Neuronal stem cell (in vitro differentiated cells): ENCODE measurements around the gene CEP85. TPM values are rescaled to one million over a fixed set of nuclear protein-coding genes. Genes with fewer than 3 reads are reported as not detected.

Experiments used
- DNase-seq: peaks from one replicate; pipeline ENCODE4 v3.0.0-alpha.2; 2013; ENCODE audit warnings: low spot score
- H2AFZ ChIP-seq: one replicate; pipeline ENCODE4 v1.6.1; 2013; ENCODE audit warnings: mild to moderate bottlenecking, low read length, inconsistent platforms
- H2AK5ac ChIP-seq: 2 replicates; pipeline ENCODE4 v1.6.1; 2013; ENCODE audit warnings: low read depth, mild to moderate bottlenecking, inconsistent platforms, low read length, moderate library complexity, mixed read lengths
- H2BK120ac ChIP-seq: 2 replicates; pipeline ENCODE4 v1.6.1; 2013; ENCODE audit warnings: low read depth, mild to moderate bottlenecking, inconsistent platforms, low read length, moderate library complexity, mixed read lengths
- H2BK12ac ChIP-seq: one replicate; pipeline ENCODE4 v1.6.1; 2013; ENCODE audit warnings: low read length, inconsistent platforms
- H2BK15ac ChIP-seq: 2 replicates; pipeline ENCODE4 v1.6.1; 2013; ENCODE audit warnings: mild to moderate bottlenecking, low read length, inconsistent platforms, mixed read lengths
- H2BK5ac ChIP-seq: one replicate; pipeline ENCODE4 v1.6.1; 2013; ENCODE audit warnings: inconsistent platforms, mild to moderate bottlenecking, low read length, moderate library complexity
- H3K14ac ChIP-seq: one replicate; pipeline ENCODE4 v1.6.1; 2013; ENCODE audit warnings: low read length, inconsistent platforms
- H3K18ac ChIP-seq: 2 replicates; pipeline ENCODE4 v1.6.1; 2013; ENCODE audit warnings: low read length, inconsistent platforms
- H3K23ac ChIP-seq: 2 replicates; pipeline ENCODE4 v1.6.1; 2013; ENCODE audit warnings: low read depth, mild to moderate bottlenecking, mixed read lengths, low read length, inconsistent platforms; ENCODE audit not compliant: poor library complexity
- H3K27ac ChIP-seq: replicated peaks from 3 replicates; pipeline ENCODE4 v1.5.1; 2013; ENCODE audit warnings: low read length, inconsistent platforms
- H3K27me3 ChIP-seq, 3 experiments: 2 replicates each; pipeline ENCODE4 v1.6.1; 2013; ENCODE audit warnings: low read length in 3 of 3, mild to moderate bottlenecking in 2 of 3, inconsistent platforms in 1 of 3, low read depth in 1 of 3, mixed read lengths in 1 of 3, moderate library complexity in 1 of 3; ENCODE audit not compliant: control insufficient read depth in 3 of 3, insufficient read depth in 3 of 3
- H3K36me3 ChIP-seq, 2 donors: replicated peaks in 1 of 2; 2 replicates each; pipeline ENCODE4 v1.6.1; 2013; ENCODE audit warnings: low read length in 2 of 2; ENCODE audit not compliant: control insufficient read depth in 2 of 2, insufficient read depth in 2 of 2
- H3K4ac ChIP-seq: 2 replicates; pipeline ENCODE4 v1.6.1; 2013; ENCODE audit warnings: inconsistent platforms, mild to moderate bottlenecking, low read length, moderate library complexity
- H3K4me1 ChIP-seq, 2 donors: 1 replicate in 1 of 2; 2 replicates in 1 of 2; pipeline ENCODE4 v1.6.1; 2013; ENCODE audit warnings: low read length in 2 of 2, low read depth in 1 of 2; ENCODE audit not compliant: control insufficient read depth in 2 of 2, insufficient read depth in 1 of 2
- H3K4me2 ChIP-seq: one replicate; pipeline ENCODE4 v1.6.1; 2013; ENCODE audit warnings: mild to moderate bottlenecking, low read length, inconsistent platforms; ENCODE audit not compliant: insufficient read depth, poor library complexity, severe bottlenecking
- H3K4me3 ChIP-seq, 2 donors: 2 replicates each; pipeline ENCODE4 v1.5.1; 2013; ENCODE audit warnings: low read length in 2 of 2, mild to moderate bottlenecking in 2 of 2, inconsistent platforms in 1 of 2, moderate library complexity in 1 of 2
- H3K79me1 ChIP-seq: one replicate; pipeline ENCODE4 v1.6.1; 2013; ENCODE audit warnings: low read depth, mild to moderate bottlenecking, inconsistent platforms, low read length, moderate library complexity
- H3K9ac ChIP-seq: one replicate; pipeline ENCODE4 v1.6.1; 2013; ENCODE audit warnings: mild to moderate bottlenecking, low read depth, low read length, inconsistent platforms; ENCODE audit not compliant: poor library complexity
- H3K9me3 ChIP-seq, 2 donors: replicated peaks in 1 of 2; 2 replicates each; pipeline versions ENCODE3 to v1.6.1; 2013; ENCODE audit warnings: low read length in 2 of 2, mild to moderate bottlenecking in 2 of 2, inconsistent platforms in 1 of 2, low read depth in 1 of 2, mixed read lengths in 1 of 2, moderate library complexity in 1 of 2; ENCODE audit not compliant: control insufficient read depth in 2 of 2, insufficient read depth in 1 of 2
- H4K8ac ChIP-seq: one replicate; pipeline ENCODE4 v1.6.1; 2013; ENCODE audit warnings: low read depth, mild to moderate bottlenecking, inconsistent platforms, low read length, moderate library complexity
- H4K91ac ChIP-seq: one replicate; pipeline ENCODE4 v1.6.1; 2013; ENCODE audit warnings: low read length, low read depth, mild to moderate bottlenecking, inconsistent platforms; ENCODE audit not compliant: poor library complexity
- WGBS, 2 donors: extraction: QIAGEN DNeasy Blood & Tissue Kit; methylation state at CpG; one replicate each; pipeline ENCODE4 v1.1.7; 2013; ENCODE audit warnings: missing lambda C conversion rate in 2 of 2, mixed read lengths in 1 of 2; ENCODE audit not compliant: insufficient read length in 2 of 2, insufficient replicate concordance in 1 of 2; ENCODE audit errors: extremely low coverage in 2 of 2; 5-methylcytosine and 5-hydroxymethylcytosine counted together
- polyA plus RNA-seq, 2 experiments: library from polyadenylated mRNA; stranded (reverse); fragments of 200-250 nt; gene quantifications; one replicate each; pipeline ENCODE4 v1.2.3, GENCODE V29; 2013

CEP85 gene, protein sequence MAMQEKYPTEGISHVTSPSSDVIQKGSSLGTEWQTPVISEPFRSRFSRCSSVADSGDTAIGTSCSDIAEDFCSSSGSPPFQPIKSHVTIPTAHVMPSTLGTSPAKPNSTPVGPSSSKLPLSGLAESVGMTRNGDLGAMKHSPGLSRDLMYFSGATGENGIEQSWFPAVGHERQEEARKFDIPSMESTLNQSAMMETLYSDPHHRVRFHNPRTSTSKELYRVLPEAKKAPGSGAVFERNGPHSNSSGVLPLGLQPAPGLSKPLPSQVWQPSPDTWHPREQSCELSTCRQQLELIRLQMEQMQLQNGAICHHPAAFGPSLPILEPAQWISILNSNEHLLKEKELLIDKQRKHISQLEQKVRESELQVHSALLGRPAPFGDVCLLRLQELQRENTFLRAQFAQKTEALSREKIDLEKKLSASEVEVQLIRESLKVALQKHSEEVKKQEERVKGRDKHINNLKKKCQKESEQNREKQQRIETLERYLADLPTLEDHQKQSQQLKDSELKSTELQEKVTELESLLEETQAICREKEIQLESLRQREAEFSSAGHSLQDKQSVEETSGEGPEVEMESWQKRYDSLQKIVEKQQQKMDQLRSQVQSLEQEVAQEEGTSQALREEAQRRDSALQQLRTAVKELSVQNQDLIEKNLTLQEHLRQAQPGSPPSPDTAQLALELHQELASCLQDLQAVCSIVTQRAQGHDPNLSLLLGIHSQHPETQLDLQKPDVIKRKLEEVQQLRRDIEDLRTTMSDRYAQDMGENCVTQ
- polyA plus RNA-seq (2013, experiment 1 of 2), result 26.9 TPM
- 26.9 TPM for polyA plus RNA-seq (2013, experiment 2 of 2)

DNA sequence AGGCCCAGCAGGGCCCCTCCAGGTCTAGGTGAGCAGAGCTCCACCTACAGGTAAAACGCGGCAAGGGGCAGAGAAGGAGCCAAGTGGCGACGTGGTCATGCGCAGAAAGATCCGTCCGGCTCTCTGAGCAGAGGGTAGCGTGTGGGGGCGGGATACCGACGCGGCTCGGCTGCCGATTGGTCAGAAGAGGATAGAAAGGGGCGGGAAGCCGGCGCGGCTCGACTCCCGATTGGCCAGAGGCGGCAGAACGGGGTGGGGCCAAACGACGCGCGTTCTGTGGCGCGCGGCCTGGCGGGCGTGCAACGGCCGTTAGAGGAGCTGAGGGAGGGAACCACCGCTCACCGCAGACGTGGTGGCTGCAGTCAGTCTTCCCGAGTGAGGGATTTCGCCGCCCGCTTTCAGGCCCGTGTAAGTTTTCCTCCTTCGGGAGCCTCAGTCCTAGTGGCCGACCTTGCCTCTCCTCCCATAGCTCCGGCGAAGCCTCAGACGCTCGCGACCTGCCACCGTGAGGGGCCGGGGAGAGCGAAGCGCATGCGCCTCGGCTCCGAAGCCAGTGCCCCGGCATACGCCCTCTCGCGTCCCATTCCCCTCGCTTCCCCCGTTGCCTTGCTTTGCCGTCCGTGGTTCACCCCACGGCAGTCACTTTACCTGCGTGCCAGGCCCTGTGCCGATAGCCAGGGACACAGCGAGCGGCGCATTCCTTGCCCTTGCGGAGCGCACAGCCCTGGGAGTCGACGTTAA is at the start of gene CEP85:
Gene CEP85, plus strand, starts transcription at position 298 of the 741 bp plus-strand sequence. CDS start 5,584 bp downstream, outside the sequence.
- Histone ChIP-seq H3K9ac (peak within 1 kb of the TSS; percentile 99), H2AFZ (peak within 1 kb of the TSS; percentile 91), H2BK12ac (no peak within 1 kb of the TSS), H3K27ac (peak within 1 kb of the TSS; percentile 75), H4K8ac (no peak within 1 kb of the TSS), H3K18ac (peak within 1 kb of the TSS; percentile 96), H3K27me3 (no peaks in the 10 kb centered on the region), H3K14ac (peak within 1 kb of the TSS; percentile 60), H3K4me1 (peaks cover 3 to 6% of the 10 kb centered on the region in 2 donors), H3K36me3 (peaks cover 0 to 25% of the 10 kb centered on the region in 2 donors), H2BK15ac (peak within 1 kb of the TSS; percentile 11), H3K4ac (no peak within 1 kb of the TSS), H2BK5ac (no peak within 1 kb of the TSS), H4K91ac (no peak within 1 kb of the TSS), H3K79me1 (peaks cover 5% of the 10 kb centered on the region), H3K23ac (peak within 1 kb of the TSS; percentile 95), H3K4me3 (peak within 1 kb of the TSS; percentile 76 to 84), H2BK120ac (no peak within 1 kb of the TSS), H2AK5ac (no peak within 1 kb of the TSS), H3K4me2 (peak within 1 kb of the TSS; percentile 78), H3K9me3 (peaks cover 0 to 6% of the 10 kb centered on the region in 2 donors)
- no CpG with 5 or more reads among the region's 73 CpGs for WGBS, 2 donors
- DNase-seq, result peak; percentile 98

DNA sequence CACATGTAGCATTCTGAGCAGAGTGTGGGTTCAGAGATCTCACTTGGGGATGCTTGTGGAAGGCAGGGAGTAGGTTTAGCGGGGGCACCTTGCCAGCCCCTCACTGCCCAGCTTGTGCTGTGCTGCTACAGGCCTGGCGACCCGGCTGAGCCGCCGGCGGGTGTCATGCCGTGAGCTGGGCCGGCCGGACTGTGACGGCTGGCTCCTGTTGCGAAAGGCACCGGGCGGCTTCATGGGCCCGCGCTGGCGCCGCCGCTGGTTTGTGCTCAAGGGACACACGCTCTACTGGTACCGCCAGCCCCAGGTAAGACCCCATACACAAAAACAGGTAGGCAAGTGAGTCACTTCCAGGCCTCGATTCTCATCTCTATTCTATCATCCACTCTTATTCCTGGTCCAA is 49.1 kb upstream of the CEP85 start:
- Histone ChIP-seq H2BK15ac (no peak overlapping the region), H2BK12ac (no peak overlapping the region), H3K36me3 (peaks cover 0 to 7% of the 10 kb centered on the region in 2 donors), H3K23ac (peak overlapping the region; percentile 55), H3K14ac (no peak overlapping the region), H2BK5ac (no peak overlapping the region), H2BK120ac (no peak overlapping the region), H4K91ac (no peak overlapping the region), H3K4me2 (no peak overlapping the region), H3K27ac (no peak overlapping the region), H3K27me3 (no peaks in the 10 kb centered on the region), H2AFZ (no peak overlapping the region), H3K4me3 (no peak overlapping the region), H3K79me1 (no peaks in the 10 kb centered on the region), H3K4me1 (no peaks in the 10 kb centered on the region), H3K9ac (no peak overlapping the region), H3K9me3 (no peaks in the 10 kb centered on the region), H4K8ac (no peak overlapping the region), H3K4ac (no peak overlapping the region), H3K18ac (no peak overlapping the region), H2AK5ac (no peak overlapping the region)
- no CpG with 5 or more reads among the region's 21 CpGs for WGBS, 2 donors
- DNase-seq, result no peak

DNA sequence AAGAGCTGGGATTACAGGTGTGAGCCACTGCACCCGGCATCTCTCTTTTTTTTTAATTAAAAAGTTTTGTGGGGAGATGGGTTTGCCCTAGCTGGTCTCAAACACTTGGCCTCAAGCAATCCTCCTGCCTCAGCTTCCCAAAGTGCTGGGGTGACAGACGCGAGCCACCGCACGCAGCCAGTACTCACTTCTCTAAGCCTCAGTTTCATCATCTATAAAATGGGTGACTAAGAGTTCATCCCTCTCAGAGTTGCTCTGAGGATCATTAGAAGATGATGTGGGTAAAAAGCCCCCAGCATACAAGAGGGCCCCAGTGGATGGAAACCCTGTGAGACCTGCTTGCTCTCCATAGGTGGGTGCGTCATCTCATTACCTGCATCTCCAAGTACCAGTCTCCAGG is 46.1 kb upstream of the CEP85 start:
- Histone ChIP-seq H3K36me3 (peaks cover 0 to 7% of the 10 kb centered on the region in 2 donors), H3K27me3 (no peaks in the 10 kb centered on the region), H4K91ac (no peak overlapping the region), H3K9ac (no peak overlapping the region), H2BK5ac (no peak overlapping the region), H3K14ac (no peak overlapping the region), H4K8ac (no peak overlapping the region), H3K27ac (no peak overlapping the region), H3K4me3 (no peak overlapping the region), H3K23ac (no peak overlapping the region), H2BK12ac (no peak overlapping the region), H3K4ac (no peak overlapping the region), H2AFZ (no peak overlapping the region), H3K9me3 (no peaks in the 10 kb centered on the region), H2AK5ac (no peak overlapping the region), H2BK120ac (peak overlapping the region; percentile 31), H3K4me2 (no peak overlapping the region), H3K4me1 (peaks cover 5 to 13% of the 10 kb centered on the region in 2 donors), H3K79me1 (no peaks in the 10 kb centered on the region), H2BK15ac (no peak overlapping the region), H3K18ac (no peak overlapping the region)
- no CpG with 5 or more reads among the region's 6 CpGs for WGBS, 2 donors
- DNase-seq, result no peak
